ENCODE measurements around the gene PAM. TPM values are rescaled to one million over a fixed set of nuclear protein-coding genes. Genes with fewer than 3 reads are reported as not detected.

Gene PAM
- total RNA-seq, 1 experiment from 2014 or later: 1.2 TPM

- DNase-seq (ENCODE audit: low spot score): no peak
- in situ Hi-C loops (cut with HindIII; ENCODE audit: low sequenced_read_pairs): no loop called here
Observed at GRCh38 chr5:102800427-102800826, 45.3 kb downstream of the PAM start.

DNA sequence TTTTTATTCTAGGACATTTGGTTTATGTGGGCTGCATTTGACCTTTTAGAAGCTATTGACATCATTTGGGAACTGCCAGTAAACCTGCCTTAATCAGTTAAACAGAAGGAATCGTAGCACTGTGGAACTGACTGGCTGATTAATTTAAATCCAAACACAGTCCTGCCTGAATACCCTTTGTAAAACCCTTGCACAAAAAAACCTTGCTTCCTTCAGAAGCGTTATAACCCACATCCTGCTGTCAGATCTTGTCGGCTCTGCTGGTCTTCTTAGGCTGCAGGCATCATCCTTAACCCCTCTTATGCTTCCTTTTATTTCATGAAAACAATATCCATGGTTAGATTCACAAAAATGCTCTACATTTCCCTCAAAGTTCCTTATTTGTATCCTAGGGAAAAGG is 46.3 kb downstream of the PAM start:
- in situ Hi-C loops (cut with HindIII; ENCODE audit: low sequenced_read_pairs): no loop called here
- DNase-seq (ENCODE audit: low spot score): no peak

DNA sequence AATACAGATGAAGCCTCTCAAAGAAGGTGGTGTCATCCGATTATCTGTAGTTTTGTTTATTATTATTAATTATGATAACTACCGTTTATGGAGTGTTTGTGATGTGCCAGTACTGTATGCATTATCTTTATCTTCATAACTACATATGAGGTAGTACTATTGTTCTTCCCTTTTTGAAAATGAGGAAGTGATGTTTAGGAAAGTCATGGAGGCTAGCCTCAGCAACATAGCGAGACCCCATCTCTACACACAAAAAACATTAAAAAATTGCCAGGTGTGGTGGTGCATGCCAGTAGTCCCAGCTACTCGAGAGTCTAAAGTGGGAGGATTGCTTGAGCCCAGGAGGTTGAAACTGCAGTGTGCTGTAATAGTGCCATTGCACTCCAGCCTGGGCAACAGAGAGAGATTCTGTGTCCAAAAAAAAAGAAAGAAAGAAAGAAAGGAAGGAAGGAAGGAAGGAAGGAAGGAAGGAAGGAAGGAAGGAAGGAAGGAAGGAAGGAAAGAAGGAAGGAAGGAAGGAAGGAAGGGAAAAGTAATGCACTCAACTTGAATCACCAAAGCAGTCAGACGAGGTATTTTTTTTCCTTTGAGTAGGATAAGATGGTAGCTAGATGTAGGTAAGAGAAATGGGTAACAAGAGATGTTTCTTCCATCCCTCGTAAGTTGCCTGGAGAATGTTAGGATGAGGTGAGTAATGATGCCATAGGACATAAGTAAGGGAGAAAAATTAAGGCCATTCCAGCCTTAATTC is 47.8 kb downstream of the PAM start:
- DNase-seq (ENCODE audit: low spot score): no peak
- in situ Hi-C loops (cut with HindIII; ENCODE audit: low sequenced_read_pairs): no loop called here

DNA sequence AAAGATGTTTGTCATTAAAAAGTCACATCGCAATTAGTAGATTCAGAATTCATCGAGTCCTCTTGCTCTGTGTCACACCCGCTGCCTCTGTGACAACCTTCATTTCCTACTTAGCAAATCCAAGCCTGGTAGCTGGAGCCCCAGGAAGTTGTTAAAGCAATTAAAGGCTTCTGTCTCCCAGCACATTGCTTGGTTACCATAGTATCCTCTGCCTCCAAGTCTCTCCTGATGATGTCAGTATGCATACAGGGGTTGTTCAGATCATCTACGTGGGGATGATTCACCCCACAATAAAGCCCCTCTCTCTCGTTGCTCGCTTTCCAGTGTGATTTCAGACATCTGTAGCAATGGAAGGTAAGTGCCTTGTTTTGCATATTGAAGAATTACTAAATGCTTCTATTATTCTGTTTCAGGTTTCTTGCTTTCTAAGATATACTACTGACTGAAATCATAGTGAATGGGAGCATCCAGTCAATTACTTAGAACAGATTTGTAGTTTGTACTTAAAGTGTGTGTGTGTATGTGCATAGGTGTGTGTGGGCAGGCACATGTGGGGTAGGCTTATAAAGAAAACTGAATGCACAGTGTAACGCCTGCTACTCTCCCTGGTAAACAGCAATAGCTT is 52.9 kb downstream of the PAM start:
- in situ Hi-C loops (cut with HindIII; ENCODE audit: low sequenced_read_pairs): no loop called here
- peak; percentile 59 for DNase-seq (ENCODE audit: low spot score)

DNA sequence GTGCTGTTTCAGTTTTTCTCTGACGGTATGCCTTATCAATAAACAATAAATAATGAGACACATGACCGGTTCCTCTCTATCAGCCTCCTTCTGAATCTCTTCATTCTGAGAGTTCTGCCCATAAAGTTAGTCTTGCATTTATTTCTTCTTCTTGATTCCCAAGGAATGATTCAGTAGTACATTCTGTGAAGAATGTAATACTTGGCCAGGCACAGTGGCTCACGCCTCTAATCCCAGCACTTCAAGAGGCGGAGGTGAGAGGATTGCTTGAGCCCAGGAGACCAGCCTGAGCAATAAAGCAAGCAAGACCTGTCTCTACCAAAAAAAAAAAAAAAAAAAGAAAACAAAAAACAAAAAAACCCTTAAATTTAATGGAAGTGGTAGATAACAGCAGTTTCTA is 53.9 kb downstream of the PAM start:
- in situ Hi-C loops (cut with HindIII; ENCODE audit: low sequenced_read_pairs): no loop called here
- peak; percentile 49 for DNase-seq (ENCODE audit: low spot score)

DNA sequence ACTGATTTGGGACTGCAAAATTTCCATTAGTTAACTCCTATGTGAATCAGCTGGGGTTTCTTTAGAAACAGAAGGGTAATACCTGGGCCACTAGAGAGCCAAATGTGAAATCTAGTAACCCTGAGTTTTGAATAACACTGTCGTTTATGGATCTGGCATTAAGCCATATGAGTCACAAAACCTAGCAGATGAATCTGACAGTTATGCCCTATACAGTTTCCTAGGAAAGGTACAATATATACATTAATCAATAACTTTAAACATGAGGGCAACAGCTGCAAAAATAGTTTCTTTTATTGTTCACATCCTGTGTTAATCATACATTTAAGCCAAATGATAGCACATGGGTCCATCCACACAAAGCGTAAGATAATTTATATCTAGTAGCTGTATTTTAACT is 56.9 kb downstream of the PAM start:
- DNase-seq (ENCODE audit: low spot score): no peak
- in situ Hi-C loops (cut with HindIII; ENCODE audit: low sequenced_read_pairs): no loop called here

DNA sequence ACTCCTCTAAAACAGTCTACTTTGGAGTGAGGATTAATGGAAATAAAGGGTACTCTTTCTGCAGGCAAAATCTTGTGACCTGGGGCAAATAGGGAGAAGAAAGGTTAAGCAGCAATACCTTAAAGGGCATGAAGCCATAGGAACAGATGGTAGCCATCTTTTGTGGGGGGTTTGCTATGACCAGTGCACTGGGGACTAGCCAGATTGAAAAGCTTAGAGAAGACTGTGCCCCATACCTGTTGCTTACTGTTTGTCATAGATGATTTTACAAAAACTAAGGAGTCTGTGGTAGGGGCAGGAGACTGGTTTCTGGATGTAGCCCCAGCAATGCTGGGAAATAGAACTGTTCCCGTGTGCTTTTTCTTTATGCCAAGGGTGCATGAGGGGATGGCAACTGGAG is 58.6 kb downstream of the PAM start:
- in situ Hi-C loops (cut with HindIII; ENCODE audit: low sequenced_read_pairs): no loop called here
- DNase-seq (ENCODE audit: low spot score): no peak

DNA sequence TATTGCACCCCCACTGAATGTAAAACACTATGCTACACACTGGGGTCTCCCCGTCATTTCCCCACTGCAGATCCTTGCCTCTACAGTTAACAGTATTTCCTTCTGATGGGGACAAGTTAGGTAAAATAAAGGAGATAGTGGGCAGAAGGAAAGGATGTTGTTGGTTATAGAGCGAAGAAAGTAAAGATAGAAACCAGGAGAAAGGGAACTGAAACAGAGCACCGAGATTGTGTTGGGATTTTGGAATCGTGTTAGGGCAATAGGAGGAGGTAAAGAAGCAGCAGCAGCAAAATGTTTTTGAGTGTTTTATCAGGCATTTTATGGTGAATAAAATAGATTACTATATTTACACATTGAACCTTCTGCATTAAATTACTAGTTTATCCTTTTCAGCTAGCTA is 60.0 kb downstream of the PAM start:
- in situ Hi-C loops (cut with HindIII; ENCODE audit: low sequenced_read_pairs): no loop called here
- no peak for DNase-seq (ENCODE audit: low spot score)

- in situ Hi-C loops (cut with HindIII; ENCODE audit: low sequenced_read_pairs): no loop called here
- no peak for DNase-seq (ENCODE audit: low spot score)
Observed at GRCh38 chr5:102815540-102816332, 60.6 kb downstream of the PAM start.

DNA sequence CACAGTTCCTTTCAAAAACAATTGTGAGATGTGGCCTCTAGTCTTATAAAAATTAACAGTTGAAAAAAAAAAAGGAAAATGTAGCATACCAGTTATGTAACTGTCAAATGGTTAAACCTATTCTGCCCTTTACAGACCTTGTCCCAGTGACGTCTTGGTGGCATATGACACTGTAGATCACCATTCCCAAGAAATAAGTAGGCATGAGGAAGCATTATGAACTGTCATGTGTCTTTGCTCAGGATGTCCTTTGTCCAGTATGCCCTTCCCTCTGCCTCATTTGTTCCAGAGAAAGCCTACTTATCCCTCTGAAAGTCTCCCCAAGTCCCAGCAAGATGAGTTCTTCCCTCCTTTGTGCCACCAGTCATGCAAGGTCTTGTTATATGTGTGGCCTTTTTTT is 63.2 kb downstream of the PAM start:
- DNase-seq (ENCODE audit: low spot score): no peak
- in situ Hi-C loops (cut with HindIII; ENCODE audit: low sequenced_read_pairs): no loop called here

DNA sequence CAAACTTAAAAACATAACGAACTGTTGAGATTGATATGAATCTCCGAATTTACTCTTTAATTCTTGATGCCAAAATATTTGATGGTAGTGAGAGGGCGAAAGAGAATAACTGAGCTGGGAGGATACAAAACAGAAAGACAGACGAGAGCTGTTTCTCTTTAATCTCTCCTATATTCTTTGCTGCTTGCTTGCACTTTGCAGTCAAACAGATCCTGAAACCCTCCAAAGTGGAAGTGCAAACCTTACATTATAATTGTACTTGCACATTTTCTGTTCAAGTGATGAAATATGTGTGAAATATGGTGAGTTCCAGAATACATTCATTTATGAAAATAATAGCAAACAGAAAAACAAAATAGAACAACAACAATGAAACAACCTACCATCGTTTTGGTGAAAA is 63.8 kb downstream of the PAM start:
- DNase-seq (ENCODE audit: low spot score): no peak
- in situ Hi-C loops (cut with HindIII; ENCODE audit: low sequenced_read_pairs): no loop called here

GRCh38 chr5:102819634-102820033 is 64.5 kb downstream of the PAM start:
- peak; percentile 48 for DNase-seq (ENCODE audit: low spot score)
- in situ Hi-C loops (cut with HindIII; ENCODE audit: low sequenced_read_pairs): no loop called here

- no peak for DNase-seq (ENCODE audit: low spot score)
- in situ Hi-C loops (cut with HindIII; ENCODE audit: low sequenced_read_pairs): no loop called here
Observed at GRCh38 chr5:102823441-102823874, 68.4 kb downstream of the PAM start.

GRCh38 chr5:102826629-102827028 is 71.5 kb downstream of the PAM start:
- in situ Hi-C loops (cut with HindIII; ENCODE audit: low sequenced_read_pairs): no loop called here
- DNase-seq (ENCODE audit: low spot score): no peak

DNA sequence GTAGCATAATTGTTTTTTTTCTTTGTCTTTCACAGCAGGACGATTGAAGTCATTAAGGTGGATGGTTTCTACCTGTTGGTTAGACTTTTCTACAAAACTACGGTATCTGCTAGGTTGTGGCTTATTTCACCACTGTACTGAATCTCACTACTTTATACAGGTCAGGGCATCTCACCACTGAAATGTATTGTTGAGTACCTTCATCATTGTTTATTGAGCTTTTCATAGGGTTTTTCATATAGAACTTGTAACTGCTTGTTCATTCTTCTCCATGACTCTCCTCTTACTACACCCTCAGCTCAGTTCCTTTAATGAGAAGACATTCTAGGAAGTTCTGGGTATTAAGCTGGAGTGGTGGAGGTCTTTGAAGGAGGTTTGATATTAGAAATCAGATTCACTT is 75.1 kb downstream of the PAM start:
- in situ Hi-C loops (cut with HindIII; ENCODE audit: low sequenced_read_pairs): no loop called here
- no peak for DNase-seq (ENCODE audit: low spot score)

- no peak for DNase-seq (ENCODE audit: low spot score)
- in situ Hi-C loops (cut with HindIII; ENCODE audit: low sequenced_read_pairs): no loop called here
Observed at GRCh38 chr5:102832445-102832844, 77.3 kb downstream of the PAM start.

DNA sequence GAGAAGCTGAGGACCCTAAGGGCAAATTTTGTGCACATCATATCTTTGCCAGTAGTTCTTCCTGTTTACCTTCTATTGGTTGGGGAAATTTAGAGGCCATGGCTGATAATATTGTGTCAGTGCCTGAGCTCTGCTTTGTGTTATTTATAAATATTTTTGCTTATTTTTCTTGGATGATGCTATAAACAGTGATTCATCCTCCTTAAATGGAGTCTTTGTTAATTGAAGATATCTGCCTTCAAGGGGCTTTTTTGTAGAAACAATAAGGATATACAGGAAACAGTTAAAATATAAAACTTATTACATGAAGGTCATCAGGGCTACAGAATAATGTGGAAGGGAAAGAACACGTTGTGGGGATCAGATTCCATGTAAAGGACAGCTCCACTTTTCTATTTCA is 78.0 kb downstream of the PAM start:
- no peak for DNase-seq (ENCODE audit: low spot score)
- in situ Hi-C loops (cut with HindIII; ENCODE audit: low sequenced_read_pairs): no loop called here

DNA sequence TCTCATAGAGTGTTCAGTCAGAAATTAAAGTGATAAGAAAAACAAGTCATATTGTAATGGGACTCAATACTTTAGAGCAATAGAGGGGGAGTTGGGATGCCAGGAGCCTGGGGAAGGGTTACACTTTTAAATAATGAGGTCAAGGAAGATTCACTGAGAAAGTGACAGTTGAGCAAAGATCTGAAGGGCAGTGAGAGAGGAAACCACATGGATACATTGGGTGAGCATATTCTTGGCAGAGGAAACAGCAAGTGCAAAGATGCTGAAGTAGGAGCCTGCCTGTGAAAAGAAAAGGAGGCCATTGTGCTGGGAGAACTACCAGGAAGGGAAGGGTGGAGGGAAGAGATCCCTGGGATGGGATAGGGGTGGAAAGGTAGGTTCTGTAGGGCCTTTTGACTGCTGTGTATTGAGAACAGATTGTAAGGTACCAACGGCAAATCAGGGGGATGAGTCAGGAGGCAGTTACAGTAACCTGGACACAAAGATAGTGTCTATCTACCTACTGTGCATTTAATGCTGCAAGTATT is 79.4 kb downstream of the PAM start:
- in situ Hi-C loops (cut with HindIII; ENCODE audit: low sequenced_read_pairs): no loop called here
- no peak for DNase-seq (ENCODE audit: low spot score)

DNA sequence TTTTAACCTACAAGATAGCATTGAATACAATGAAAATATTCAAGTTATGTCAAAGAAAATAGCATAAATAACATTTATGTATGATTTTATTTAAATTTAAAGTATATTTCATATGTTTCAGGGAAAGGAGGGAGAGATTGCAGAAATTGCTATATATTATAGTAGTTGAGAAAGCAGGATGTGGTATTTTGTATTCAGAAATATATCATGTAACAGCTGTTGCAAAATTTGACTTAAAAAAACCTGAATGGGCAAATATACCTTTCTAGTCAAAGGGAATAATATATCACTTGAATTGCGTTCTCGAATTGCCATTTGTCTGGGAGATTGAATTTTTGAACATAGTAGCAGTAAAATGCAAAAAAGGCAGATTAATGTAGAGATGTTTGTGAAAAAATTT is 80.6 kb downstream of the PAM start:
- in situ Hi-C loops (cut with HindIII; ENCODE audit: low sequenced_read_pairs): no loop called here
- no peak for DNase-seq (ENCODE audit: low spot score)

GRCh38 chr5:102841021-102841420 is 85.9 kb downstream of the PAM start:
- DNase-seq (ENCODE audit: low spot score): no peak
- in situ Hi-C loops (cut with HindIII; ENCODE audit: low sequenced_read_pairs): no loop called here
